Measurements from ENCODE around the gene GAS2L2. TPM values are rescaled to one million over a fixed set of nuclear protein-coding genes. Genes with fewer than 3 reads are reported as not detected.

GAS2L2 gene
- total RNA-seq, 1 donor from 2014 or later: under 0.01 TPM

GRCh38 chr17:35695613-35696012 lies 57.4 kb downstream of the GAS2L2 start:
- no peak for DNase-seq (ENCODE audit: low read depth in 2 of 2)

GRCh38 chr17:35694906-35695305 lies 58.1 kb downstream of the GAS2L2 start:
- DNase-seq (ENCODE audit: low read depth in 2 of 2): no peak

Other genes with a start within 250 kb of the GAS2L2 start
- gene SLFN12L, start 215.6 kb downstream of the GAS2L2 start, total RNA-seq: 0.20 TPM in 1 of 2 replicates, not detected in the other
- gene SLFN14, start 192.4 kb downstream of the GAS2L2 start, total RNA-seq: not detected in 2 replicates
- gene PEX12, start 174.7 kb downstream of the GAS2L2 start, total RNA-seq: 1.7 and 3.6 TPM in 2 replicates
- gene AP2B1, start 165.9 kb downstream of the GAS2L2 start, total RNA-seq: 77.8 and 85.9 TPM in 2 replicates
- under 0.01 TPM in 2 replicates for gene RASL10B, start 21.6 kb downstream of the GAS2L2 start, total RNA-seq
- not detected in 2 replicates for gene C17orf50, start 7.6 kb upstream of the GAS2L2 start, total RNA-seq
- 0.40 and 0.87 TPM in 2 replicates for gene MMP28, start 42.4 kb upstream of the GAS2L2 start, total RNA-seq
- gene TAF15, start 56.2 kb upstream of the GAS2L2 start, total RNA-seq: 54.5 and 65.7 TPM in 2 replicates
- gene HEATR9, start 115.7 kb upstream of the GAS2L2 start, total RNA-seq: not detected in 2 replicates
- 0.20 and 0.65 TPM in 2 replicates for gene CCL5, start 127.1 kb upstream of the GAS2L2 start, total RNA-seq
- gene RDM1, start 177.5 kb upstream of the GAS2L2 start, total RNA-seq: not detected in 2 replicates
- not detected in 2 replicates for gene LYZL6, start 190.5 kb upstream of the GAS2L2 start, total RNA-seq
- gene CCL16, start 228.3 kb upstream of the GAS2L2 start, total RNA-seq: under 0.01 TPM in 1 of 2 replicates, not detected in the other
- 3.9 and 4.6 TPM in 2 replicates for gene CCL14, start 233.5 kb upstream of the GAS2L2 start, total RNA-seq
- gene CCL15, start 248.3 kb upstream of the GAS2L2 start, total RNA-seq: not detected in 2 replicates